ENCODE measurements around the gene NUDT19.

GRCh38 chr19:32651729-32652140 is 39.9 kb upstream of the NUDT19 start:
- TF ChIP-seq CTCF (IDR thresholded peaks at IDR 0.05; ENCODE audit: low read depth, low read length, missing input control) = no peak
- TF ChIP-seq TAF1 (conservative IDR thresholded peaks at IDR 0.05) = no peak
- no peak for TF ChIP-seq JUND (IDR thresholded peaks at IDR 0.05)
- no peak for TF ChIP-seq MAX (IDR thresholded peaks at IDR 0.05)
- TF ChIP-seq GABPA (IDR thresholded peaks at IDR 0.05 in 1 of 2, conservative IDR thresholded peaks at IDR 0.05 in 1 of 2) = no peak
- TF ChIP-seq RAD21 (IDR thresholded peaks at IDR 0.05) = no peak
- no peak for TF ChIP-seq YY1 (IDR thresholded peaks at IDR 0.05)
- no peak for TF ChIP-seq REST (IDR thresholded peaks at IDR 0.05)
- no peak for TF ChIP-seq FOXA1 (IDR thresholded peaks at IDR 0.05)
- no peak for TF ChIP-seq SP1 (IDR thresholded peaks at IDR 0.05)
- no peak for TF ChIP-seq FOXA2 (IDR thresholded peaks at IDR 0.05)

Measured in liver (tissue), 3 donors.